HG03139 (cell line): ENCODE results near the gene RIPPLY3.
"Not testable (repeated sequence)": the region's sequence is repeated elsewhere in the genome, so short reads cannot be mapped to it uniquely, and the experiment has no call there.

Source experiments
- ATAC-seq: cut with Tn5 transposase; IDR thresholded peaks from one replicate; pipeline ENCODE4 v1.9.1; 2021; ENCODE audit not compliant: unreplicated experiment

RIPPLY3 gene

DNA sequence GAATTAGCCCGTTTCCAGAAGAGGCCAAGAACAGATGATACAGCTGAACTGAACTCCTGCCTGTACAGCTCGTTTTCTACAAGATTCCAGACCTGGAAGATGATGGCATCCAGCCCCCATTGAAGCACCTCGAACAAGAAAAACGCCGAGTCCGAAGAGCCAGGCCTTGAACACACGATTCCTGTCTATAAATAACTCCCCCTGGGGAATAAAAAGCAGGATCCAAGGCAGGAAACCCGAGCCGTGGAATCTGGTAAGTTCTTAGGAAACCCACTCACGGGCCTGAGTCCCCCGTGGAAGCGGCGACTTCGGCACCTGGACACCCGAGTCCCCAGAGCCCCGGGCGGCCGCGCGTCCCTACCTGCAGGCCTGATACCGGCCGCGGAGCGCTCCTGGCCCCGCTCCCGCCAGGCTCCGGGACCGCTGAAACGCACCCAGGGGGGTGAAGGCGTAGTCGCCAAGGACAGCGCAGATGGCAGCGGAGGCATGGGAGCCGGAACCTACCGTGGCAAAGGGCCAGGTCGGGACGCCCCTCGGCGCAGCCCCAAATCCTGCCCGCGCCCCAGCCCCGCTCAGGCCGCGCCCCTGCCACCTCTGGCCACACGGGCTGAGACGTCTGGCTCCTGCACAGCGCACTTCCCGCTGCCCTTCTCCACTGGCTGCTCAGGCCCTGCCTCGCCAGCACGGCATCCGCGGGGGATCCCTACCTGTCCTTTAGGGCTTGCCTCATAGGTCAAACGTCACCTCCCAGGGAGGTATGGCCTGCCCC lies 26.0 kb upstream of the RIPPLY3 start:
- no peak for ATAC-seq

DNA sequence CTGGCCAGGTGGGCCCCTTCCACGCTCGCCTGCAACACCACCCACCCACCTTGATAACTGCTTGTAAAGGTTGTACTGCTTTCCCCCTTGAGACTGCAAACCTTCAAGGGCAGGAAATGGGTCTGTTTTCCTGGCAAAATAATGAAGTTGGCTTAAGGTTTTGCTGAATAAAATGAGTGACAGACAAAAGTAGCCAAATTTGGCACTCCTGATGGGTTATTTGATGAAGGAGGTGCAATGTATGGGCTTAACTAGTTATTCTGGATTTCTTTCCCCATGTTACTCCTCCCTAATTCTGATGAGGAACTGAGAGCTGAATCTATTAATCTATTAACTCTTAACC lies 25.5 kb upstream of the RIPPLY3 start:
- no peak for ATAC-seq

DNA sequence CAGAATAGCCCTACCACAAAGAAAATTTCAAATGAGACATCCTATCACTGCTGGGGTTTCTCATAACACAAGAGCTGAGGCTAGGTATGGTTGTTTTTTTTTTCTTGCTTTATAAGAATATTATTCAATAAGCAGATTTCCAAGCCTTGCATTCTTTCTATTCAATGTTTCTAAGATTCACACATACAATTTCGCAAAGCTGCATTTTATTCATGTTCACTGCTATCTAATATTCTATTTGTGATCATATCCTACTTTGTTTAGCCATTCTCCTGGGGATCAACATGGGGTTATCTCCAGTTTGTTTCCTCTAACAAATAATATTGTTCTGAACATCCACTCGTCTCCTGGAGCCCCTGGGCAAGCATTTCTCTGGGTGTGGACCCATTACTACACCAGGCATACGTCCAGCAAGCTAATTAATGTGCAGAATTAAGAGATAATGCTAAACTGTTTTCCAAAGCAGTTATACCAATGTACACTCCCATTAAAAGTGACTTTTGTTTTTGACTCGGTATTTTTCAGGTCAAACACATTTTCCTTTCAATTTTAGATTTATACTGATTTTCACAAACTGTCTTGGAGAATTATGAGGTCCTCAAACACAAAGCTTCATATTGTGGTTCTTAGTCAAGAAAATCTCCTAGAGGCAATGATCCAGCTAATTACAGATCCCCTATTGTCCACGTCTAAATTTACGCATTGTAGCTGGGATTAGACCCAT lies 24.4 kb upstream of the RIPPLY3 start:
- ATAC-seq, result no peak

DNA sequence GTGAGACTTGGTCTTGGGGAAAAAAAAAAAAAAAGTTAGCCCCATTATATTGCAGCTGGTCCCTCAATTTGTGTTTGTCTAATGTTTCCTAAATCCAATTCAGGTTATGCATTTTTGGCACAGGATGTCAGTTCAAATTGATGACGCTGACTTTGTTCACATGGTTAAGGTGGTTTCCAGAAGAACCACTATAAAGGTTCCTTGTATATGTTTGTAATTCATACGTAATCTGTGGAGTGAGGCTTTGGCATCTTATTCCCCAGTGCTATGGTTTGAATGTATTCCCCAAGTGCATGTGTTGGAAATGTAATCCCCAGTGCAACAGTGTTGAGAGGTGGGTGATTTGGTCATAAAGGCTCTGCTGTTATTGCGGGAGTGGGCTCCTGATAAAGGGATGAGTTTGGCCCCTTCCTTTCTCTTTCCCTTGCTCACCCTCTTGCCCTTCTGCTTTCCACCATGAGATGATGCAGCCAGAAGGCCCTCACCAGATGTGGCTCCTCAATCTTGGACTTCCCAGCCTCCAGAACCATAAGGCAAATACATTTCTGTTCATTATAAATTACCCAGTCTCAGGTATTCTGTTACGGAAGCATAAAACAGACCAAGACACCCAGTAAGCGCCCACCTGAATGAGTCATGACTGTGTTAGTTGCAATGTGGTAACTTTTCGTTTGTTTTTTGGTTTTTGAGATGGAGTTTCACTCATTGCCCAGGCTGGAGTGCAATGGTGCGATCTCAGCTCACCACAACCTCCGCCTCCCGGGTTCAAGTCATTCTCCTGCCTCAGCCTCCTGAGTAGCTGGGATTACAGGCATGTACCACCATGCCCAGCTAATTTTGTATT lies 20.5 kb upstream of the RIPPLY3 start:
- ATAC-seq, result no peak

DNA sequence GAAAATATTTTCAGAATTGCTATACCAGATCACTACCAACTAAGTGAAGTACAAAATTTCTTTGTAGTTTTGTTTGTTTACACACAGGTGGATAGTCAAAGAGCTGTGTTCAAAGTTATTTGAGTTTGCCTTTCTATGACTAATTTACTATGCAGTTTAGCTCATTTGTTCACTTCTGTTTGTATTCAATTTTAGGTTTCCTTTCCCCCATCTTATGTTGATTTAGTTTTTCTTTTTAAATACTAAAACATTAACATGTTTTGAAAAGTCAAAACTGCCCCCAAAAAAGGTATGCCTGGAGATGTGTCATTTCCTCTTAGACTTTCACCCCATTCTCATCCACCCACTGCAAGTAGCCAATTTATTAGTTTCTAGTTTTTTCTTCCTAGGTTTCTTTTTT lies 18.7 kb upstream of the RIPPLY3 start:
- no peak for ATAC-seq

DNA sequence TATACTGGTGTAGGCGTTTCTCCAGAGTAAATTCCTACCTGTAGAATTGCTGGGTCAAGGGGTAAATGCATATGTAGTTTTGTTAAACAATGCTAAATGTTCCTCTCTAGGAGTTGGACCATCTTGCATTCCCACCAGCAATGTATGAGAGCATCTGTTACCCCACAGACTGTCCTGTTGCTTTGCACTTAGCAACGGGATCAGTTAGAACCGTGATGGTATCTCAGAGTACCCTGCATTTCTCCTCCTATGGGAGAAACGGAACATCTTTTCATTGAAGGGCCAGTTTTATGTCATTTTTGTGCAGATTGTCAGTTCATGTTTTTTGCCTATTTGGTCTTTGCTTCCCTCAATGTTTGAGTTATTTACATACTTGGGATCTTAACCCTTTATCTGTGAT lies 18.0 kb upstream of the RIPPLY3 start:
- ATAC-seq, result no peak

DNA sequence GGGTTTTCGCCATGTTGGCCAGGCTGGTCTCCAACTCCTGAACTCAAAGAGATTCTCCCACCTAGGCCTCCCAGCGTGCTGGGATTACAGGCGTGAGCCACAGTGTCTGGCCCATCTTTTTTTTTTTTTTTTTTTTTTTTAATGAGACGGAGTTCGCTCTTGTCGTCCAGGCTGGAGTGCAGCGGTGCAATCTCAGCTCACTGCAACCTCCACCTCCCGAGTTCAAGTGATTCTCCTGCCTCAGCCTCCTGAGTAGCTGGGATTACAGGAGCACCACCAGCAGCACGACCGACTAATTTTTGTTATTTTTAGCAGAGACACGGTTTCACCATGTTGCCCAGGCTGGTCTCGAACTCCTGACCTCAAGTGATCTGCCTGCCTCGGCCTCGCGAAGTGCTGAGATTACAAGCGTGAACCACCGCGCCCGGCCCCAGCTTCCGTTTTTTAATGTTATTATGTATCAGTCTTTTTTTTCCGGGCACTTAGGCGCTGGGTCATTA lies 17.3 kb upstream of the RIPPLY3 start:
- ATAC-seq, result not testable (repeated sequence)

DNA sequence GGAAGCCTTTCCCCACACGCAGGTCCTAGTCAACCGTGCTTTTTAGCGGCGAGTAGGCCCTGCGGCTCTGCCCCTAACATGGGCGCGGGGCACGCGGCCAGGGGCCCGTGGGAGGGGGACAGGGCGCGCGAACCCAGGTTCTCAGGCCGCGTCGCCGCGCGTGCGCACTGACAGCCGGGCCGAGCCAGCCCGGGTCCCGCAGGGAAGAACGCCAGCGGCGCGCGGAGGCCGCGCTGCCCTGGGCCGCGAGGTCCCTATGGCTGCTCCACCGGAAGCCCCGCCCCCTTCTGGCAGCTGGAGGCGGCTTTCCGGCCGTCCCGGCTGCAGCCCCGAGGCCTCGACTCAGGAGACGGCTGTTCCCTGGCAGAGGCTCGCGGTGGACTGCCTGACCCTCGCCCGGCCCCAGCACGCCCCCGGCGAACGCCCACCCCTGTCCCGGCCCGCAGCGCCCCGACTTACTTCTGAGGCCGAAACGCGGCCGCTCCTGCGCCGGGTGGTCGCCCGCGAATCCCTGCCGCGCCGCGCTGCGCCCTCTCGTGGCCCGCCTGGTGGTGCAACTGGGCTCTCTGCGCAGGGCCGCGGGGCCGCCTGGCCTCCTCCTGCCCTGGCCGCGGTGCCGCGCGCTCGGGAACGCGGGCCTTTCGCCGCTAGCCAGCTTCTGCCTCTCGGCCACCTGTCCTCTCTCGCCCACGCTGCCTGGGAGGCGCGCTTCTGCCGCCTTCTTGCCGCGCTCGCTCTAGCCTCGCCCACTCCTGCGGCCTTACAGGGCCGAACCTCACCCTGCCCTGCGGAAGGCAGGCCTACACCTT lies 16.6 kb upstream of the RIPPLY3 start:
- peak; percentile 86 for ATAC-seq

DNA sequence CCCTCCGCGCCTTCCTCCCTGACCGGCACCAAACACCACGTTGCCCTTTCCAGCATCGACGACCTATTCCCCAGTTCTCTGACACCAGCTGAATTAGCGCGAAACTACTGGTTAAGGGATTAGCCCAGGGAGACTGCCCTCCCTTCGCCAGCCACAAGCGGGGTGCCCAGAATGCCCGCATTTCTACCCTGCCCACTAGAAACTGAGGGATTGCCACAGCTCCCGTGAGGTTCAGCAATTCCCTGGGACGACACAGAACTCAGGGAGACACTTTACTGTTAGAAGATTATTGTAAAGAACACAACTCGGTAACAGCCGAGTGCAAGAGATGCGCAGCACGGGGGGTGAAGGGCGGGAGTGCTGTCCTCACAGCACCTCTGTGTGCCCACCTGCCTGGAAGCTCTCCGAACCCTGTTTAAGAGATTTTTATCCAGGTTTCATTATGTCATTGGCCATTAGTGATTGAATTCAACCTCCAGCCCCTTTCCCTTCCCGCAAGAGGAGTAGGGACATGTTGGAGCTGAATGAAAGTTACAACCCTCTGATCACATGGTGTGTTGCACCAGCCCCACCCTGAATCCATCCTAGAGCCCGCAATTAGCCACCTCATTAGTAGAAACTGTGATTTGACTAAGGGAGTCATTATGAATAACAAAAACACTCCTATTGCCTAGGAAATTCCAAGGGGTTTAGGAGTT lies 15.8 kb upstream of the RIPPLY3 start:
- ATAC-seq, result no peak

DNA sequence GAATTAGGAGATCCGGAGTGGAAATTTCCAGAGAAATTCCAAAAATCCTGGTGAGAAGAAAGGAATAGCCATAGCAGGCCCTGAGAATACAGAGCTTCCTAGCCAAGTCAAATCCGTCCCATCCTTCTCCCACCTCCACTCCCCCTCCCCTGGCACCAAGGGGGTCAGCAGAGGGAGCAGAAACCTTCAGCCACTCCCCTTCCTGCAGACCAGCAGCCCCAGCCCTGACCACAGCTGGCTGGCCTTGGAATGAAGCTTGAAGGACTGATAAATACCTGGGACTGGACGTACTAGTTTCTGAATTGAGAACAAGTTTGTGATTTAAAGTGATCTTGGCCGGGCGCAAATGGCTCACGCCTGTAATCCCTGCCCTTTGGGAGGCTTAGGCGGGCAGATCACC lies 13.8 kb upstream of the RIPPLY3 start:
- ATAC-seq, result no peak

DNA sequence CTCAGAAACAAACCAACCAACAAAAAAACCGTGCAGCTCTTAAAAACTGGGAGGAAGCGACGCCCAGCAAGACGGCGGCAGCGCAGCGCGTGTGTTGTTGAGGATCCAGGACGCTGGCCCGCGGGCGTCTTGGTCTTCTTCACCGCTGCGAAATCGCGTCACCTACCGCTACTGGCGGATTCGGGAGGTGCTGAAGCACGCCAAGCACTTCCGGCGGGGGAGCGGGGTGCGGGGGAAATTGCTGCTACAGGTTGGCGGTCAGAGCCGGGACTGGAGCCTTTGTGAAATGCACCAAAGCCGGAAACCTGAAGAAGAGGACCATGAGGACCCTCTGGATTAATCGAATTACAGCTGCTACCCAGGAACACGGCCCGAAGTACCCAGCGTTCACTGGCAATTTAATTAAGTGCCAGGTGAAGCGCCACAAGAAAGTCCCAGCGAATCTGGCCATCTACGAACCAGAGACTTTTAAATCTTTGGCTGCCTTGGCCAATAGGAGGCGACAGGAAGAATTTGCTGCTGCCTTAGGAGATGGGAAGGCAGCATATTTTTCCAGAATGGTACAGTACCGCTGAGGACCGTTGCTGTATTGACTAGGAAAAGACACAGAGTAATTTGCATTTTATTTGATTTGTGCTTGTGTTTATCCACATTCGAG lies 11.9 kb upstream of the RIPPLY3 start:
- ATAC-seq, result no peak

DNA sequence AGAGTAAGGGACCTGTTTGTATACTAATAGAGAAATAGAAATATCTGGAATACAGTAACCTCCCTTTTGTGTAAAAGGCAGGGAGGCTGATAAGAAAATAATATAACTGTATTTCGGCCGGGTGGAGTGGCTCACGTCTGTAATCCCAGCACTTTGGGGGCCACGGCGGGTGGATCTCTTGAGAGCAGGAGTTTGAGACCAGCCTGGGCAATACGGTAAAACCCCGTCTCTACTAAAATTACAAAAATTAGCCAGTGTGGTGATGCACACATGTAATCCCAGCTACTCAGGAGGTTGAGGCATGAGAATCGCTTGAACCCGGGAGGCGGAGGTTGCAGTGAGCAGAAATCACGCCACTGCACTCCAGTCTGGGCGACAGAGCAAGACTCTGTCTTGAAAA lies 11.2 kb upstream of the RIPPLY3 start:
- ATAC-seq, result not testable (repeated sequence)

DNA sequence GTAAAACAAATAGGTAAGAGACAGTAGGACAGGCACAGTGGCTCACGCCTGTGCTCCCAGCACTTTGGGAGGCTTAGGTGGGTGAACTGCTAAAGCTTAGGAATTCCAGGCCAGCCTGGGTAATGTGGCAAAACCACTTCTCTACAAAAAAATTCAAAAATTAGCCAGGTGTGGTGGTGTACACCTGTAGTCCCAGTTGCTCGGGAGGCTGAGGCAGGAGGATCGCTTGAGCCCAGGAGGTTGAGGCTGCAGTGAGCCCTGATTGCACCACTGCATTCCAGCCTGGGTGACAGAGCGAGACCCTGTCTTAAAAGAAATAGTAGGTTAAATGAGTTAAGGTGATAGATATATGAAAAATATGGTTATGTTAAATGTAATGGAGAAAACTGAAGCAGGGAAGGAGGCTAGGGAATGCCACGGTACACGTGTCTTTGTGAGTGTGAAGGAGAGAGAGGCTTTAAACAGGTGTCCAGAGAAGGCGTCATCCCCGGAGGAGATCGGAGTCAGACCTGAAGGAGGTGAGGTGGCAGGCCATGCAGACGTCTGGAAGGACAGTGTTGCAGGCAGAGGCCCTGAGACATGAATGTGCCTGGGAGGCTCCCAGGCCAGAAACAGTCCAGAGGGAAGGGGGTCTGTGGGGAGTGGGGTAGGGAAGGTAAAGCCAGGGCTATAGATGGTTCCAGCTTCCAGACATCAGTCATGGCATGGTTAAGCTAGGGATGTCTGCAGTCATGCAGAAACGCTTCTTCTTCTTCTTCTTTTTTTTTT lies 7.2 kb upstream of the RIPPLY3 start:
- no peak for ATAC-seq

DNA sequence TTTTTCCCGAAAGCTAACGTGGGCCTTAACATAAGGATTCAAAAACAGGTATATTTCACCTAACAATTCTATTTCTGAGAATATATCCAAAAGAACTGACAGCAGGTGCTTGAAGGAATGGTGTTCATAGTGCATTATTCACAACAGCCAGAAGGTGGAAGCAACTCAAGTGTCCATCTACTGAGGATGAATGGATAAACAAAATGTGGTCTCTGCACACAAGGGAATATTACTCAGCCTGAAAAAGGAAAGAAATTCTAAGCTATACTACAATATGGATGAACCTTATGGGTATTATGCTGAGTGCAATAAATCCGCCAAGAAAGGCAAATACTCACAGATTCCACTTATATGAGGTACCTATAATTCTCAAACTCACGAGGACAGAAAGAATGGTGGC lies 6.1 kb upstream of the RIPPLY3 start:
- ATAC-seq, result no peak

DNA sequence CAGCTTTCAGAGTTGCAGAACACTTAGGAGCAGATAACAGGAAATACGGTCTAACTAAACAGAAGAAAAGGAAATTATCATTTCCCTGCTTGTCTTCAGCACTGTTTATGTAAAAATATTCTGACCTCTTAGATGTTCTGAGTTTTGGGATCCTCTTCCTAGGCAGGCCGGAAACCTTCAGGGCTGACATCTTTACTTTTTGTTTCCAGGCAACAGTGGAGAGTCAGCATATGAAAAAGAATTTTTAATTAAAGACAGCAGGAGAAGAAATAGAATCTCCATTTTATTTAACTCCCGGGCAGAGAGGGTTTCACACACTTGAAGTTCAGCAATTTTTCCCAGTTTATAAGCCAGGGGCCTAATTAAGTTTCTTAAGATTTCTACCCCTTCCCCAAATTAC lies 5.1 kb upstream of the RIPPLY3 start:
- ATAC-seq, result no peak

DNA sequence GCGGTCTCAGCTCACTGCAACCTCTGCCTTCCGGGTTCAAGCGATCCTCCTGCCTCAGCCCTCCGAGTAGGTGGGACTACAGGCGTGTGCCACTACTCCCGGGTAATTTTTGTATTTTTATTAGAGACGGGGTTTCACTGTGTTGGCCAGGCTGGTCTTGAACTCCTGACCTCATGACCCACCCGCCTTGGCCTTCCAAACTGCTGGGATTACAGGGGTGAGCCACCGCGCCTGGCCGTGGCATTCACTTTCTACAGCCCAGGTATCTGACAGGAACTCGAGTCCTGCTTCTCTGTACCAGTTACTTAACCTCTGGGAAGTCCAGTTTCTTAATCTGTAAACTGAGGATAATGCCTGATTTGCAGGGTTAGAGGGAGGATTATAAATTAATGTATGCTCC lies 3.7 kb upstream of the RIPPLY3 start:
- not testable (repeated sequence) for ATAC-seq

DNA sequence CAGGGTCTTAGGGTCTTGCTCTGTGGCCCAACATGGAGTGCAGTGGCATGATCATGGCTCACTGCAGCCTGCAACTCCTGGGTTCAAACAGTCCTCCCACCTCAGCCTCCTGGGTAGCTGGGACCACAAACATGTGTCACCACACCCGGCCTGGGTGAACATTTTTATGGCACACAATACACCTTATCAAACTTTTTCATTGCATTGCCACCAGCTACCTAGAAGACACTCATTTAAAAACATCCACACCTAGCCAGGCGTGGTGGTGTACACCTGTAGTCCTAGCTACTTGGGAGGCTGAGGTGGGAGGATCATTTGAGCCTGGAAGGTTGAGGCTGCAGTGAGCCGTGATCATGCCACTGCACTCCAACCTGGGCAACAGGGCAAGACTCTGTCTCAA lies 2.6 kb upstream of the RIPPLY3 start:
- not testable (repeated sequence) for ATAC-seq

DNA sequence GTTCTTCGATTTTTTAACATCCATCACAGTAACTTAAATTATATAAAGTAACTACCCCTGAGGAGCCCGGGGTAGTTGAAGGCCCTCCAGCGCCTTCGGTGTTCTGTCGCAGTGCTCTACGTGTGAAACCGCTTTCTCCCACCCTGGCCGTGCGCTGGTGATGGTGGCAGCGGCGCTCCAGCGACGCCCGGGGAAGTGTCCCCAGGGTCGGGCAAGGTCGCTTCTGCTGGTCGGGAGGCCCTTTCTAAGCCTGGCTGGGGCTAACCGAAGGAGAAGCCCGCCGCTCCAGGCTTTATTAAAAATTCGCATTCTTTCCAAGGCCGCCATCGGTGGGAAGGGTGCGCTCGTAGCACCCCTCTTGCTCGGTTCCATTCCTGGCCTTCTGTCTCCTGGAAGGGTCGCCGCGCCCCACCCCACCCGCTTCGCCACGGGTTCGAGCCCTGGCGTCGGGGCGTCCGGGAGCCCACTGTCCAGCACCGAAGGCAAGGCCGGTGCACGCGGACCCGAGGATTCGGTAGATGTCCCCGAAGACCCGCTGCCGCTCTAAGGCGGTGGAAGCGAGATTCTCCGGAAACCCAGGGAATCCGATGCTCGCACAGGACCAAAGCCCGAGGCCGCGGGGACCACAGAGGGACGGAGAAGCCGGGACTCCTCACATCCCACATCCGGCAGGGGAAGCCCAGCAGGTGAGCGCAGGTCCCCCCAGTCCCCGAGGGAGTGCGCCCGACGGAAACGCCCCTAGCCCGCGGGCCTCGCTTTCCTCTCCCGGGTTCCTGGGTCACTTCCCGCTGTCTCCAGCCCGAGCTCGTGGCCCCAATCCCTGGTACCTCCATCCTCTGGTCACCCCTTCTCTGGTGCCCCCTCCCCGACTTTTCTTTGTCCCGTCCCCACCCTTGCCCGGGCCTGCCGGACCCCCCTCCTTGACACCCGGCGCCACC lies 685 bp upstream of the RIPPLY3 start:
- no peak for ATAC-seq
